Epithelial cell of proximal tubule (primary cell): ENCODE results near the gene PTH1R. TPM values are rescaled to one million over a fixed set of nuclear protein-coding genes. Genes with fewer than 3 reads are reported as not detected.

Source experiments
- DNase-seq: peaks from one replicate; pipeline ENCODE4 v3.0.0-alpha.2; 2011; ENCODE audit warnings: low read depth
- H3K4me3 ChIP-seq: 2 replicates; pipeline ENCODE4 v1.5.1; 2011; ENCODE audit warnings: low read depth, mild to moderate bottlenecking, low read length
- CTCF ChIP-seq: conservative IDR thresholded peaks from 2 replicates; pipeline ENCODE4 v1.5.1; 2012; ENCODE audit warnings: low read depth, mild to moderate bottlenecking, low read length
- total RNA-seq: library from RNA; depleted of rRNA; stranded (reverse); fragments of >200 nt; gene quantifications from 2 replicates; pipeline ENCODE4 v1.2.3, GENCODE V29; 2015

PTH1R gene
- total RNA-seq, 1 donor from 2014 or later = 11.5 TPM

GRCh38 chr3:46942076-46942475, 64.6 kb downstream of the PTH1R start:
- TF ChIP-seq CTCF = no peak
- H3K4me3 ChIP-seq = no peak overlapping the region
- no peak for DNase-seq

GRCh38 chr3:46942481-46943236, 65.1 kb downstream of the PTH1R start:
- TF ChIP-seq CTCF = no peak
- no peak for DNase-seq
- no peak overlapping the region for H3K4me3 ChIP-seq

GRCh38 chr3:46943237-46944187, 66.0 kb downstream of the PTH1R start:
- no peak for DNase-seq
- no peak for TF ChIP-seq CTCF
- no peak overlapping the region for H3K4me3 ChIP-seq

GRCh38 chr3:46944191-46944590, 66.7 kb downstream of the PTH1R start:
- TF ChIP-seq CTCF = no peak
- H3K4me3 ChIP-seq = no peak overlapping the region
- DNase-seq = no peak

- DNase-seq = no peak
- TF ChIP-seq CTCF = no peak
- H3K4me3 ChIP-seq = no peak overlapping the region
Measured at GRCh38 chr3:46946416-46946815, 68.9 kb downstream of the PTH1R start.

GRCh38 chr3:46946856-46947545, 69.5 kb downstream of the PTH1R start:
- no peak for DNase-seq
- no peak overlapping the region for H3K4me3 ChIP-seq
- TF ChIP-seq CTCF = no peak
